Suprapubic skin (tissue), 3 donors: Measurements from ENCODE around the gene B3GALT2.

Experiments
- EP300 ChIP-seq: sonication (generic); formaldehyde crosslinking; IDR thresholded peaks from one replicate; pipeline ENCODE4 v1.6.1; 2017; ENCODE audit warnings: antibody characterized with exemption
- POLR2A ChIP-seq, 2 donors: fragments of 450-650 bp; IDR thresholded peaks; one replicate each; pipeline ENCODE4 v1.6.1; 2017; ENCODE audit warnings: antibody characterized with exemption in 2 of 2, mild to moderate bottlenecking in 2 of 2, moderate library complexity in 2 of 2
- TF ChIP-seq, protein P1 (sequence below), 2 donors: fragments of 200-600 bp in 1 of 2; fragments of 450-650 bp in 1 of 2; sonication (generic) in 1 of 2; IDR thresholded peaks; one replicate each; pipeline ENCODE4 v1.5.1; 2016 to 2019; ENCODE audit warnings: antibody characterized with exemption in 2 of 2, mild to moderate bottlenecking in 1 of 2, moderate library complexity in 1 of 2

DNA sequence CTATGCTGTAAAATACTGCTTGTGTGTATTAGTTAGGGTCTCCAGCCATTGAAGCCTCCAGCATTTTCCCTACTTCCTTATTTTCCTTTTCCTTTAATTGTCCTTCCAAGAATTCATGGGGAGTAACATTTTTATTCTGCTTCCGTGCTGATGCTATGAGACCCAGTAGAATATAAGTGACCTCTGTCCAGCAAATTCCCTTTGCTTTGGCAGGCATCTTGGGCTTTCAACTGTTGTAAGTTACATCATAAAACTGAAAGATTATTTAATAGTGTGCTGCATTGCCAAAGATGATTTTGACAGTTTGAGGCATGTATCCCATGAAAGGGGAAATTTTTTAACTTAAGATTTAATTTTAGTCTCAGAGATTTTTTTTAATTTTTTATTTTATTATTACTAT, 48.1 kb upstream of the B3GALT2 start:
- TF ChIP-seq, protein P1, sequence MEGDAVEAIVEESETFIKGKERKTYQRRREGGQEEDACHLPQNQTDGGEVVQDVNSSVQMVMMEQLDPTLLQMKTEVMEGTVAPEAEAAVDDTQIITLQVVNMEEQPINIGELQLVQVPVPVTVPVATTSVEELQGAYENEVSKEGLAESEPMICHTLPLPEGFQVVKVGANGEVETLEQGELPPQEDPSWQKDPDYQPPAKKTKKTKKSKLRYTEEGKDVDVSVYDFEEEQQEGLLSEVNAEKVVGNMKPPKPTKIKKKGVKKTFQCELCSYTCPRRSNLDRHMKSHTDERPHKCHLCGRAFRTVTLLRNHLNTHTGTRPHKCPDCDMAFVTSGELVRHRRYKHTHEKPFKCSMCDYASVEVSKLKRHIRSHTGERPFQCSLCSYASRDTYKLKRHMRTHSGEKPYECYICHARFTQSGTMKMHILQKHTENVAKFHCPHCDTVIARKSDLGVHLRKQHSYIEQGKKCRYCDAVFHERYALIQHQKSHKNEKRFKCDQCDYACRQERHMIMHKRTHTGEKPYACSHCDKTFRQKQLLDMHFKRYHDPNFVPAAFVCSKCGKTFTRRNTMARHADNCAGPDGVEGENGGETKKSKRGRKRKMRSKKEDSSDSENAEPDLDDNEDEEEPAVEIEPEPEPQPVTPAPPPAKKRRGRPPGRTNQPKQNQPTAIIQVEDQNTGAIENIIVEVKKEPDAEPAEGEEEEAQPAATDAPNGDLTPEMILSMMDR (IDR thresholded peaks at IDR 0.05) = no peak
- TF ChIP-seq EP300 (no peak), POLR2A (IDR thresholded peaks at IDR 0.05) (no peak)
